Endothelial cell of umbilical vein (primary cell): ENCODE measurements around the gene ACSM5. TPM values are rescaled to one million over a fixed set of nuclear protein-coding genes. Genes with fewer than 3 reads are reported as not detected.

Experiments used
- BruUV-seq: library from RNA; stranded (reverse); fragments of 400-500 nt; replicated peaks from 2 replicates; lab custom pipeline; 2021; lab: Mats Ljungman, UMichigan
- CTCF ChIA-PET: fragments of 300-600, 350-600 bp; sonication (Branson Sonifier 250); formaldehyde crosslinking; loops from one replicate; lab custom pipeline; 2021; ENCODE audit warnings: antibody characterized with exemption, inconsistent platforms; lab: Charles Lee
- POLR2A ChIA-PET: fragments of 300-600, 350-600 bp; sonication (Branson Sonifier 250); formaldehyde crosslinking; loops from one replicate; lab custom pipeline; 2021; ENCODE audit warnings: antibody characterized with exemption, inconsistent platforms; lab: Charles Lee
- DNase-seq: peaks from one replicate; pipeline ENCODE4 v3.0.0-alpha.2; 2011; ENCODE audit warnings: low read depth, low spot score
- FAIRE-seq: peaks from 2 replicates; lab custom pipeline; 2011; peaks lifted over from hg19 to GRCh38; lab: Jason Lieb, UNC
- H2AFZ ChIP-seq: 2 replicates; pipeline ENCODE4 v1.6.0; 2012; ENCODE audit warnings: low read depth, low read length, control low read depth, inconsistent platforms
- H3K27ac ChIP-seq: 2 replicates; pipeline ENCODE4 v1.5.1; 2011; ENCODE audit warnings: low read depth, mild to moderate bottlenecking, control low read depth, low read length, moderate library complexity; ENCODE audit not compliant: insufficient read depth
- H3K27me3 ChIP-seq, 2 experiments: 2 replicates each; pipeline versions ENCODE4 v1.6.0 to v1.6.1; 2011; ENCODE audit warnings: low read length in 2 of 2, mixed read lengths in 1 of 2; ENCODE audit not compliant: control insufficient read depth in 2 of 2, insufficient read depth in 2 of 2
- H3K36me3 ChIP-seq, 2 experiments: 2 replicates in 1 of 2; 3 replicates in 1 of 2; pipeline ENCODE4 v1.5.1; 2011; ENCODE audit warnings: low read length in 2 of 2, mild to moderate bottlenecking in 1 of 2, moderate library complexity in 1 of 2; ENCODE audit not compliant: control insufficient read depth in 2 of 2, insufficient read depth in 2 of 2; ENCODE audit errors: extremely low read depth in 1 of 2
- H3K4me1 ChIP-seq: 3 replicates; pipeline ENCODE4 v1.5.1; 2011; ENCODE audit warnings: mild to moderate bottlenecking, low read length; ENCODE audit not compliant: control insufficient read depth, insufficient read depth; ENCODE audit errors: extremely low read depth
- H3K4me2 ChIP-seq: 2 replicates; pipeline ENCODE4 v1.6.1; 2011; ENCODE audit warnings: low read length, control low read depth, mixed read lengths; ENCODE audit not compliant: insufficient read depth
- H3K4me3 ChIP-seq, 3 experiments: fragments of 200-600 bp in 1 of 3; sonication (generic), shearing (Covaris generic) in 1 of 3; replicated peaks in 1 of 3; 2 replicates each; pipeline ENCODE4 v1.5.1; 2011 to 2016; ENCODE audit warnings: control low read depth in 3 of 3, low read length in 3 of 3, mild to moderate bottlenecking in 2 of 3, inconsistent platforms in 1 of 3, low read depth in 1 of 3, moderate library complexity in 1 of 3; ENCODE audit not compliant: insufficient read depth in 1 of 3
- H3K79me2 ChIP-seq: 2 replicates; pipeline ENCODE4 v1.6.0; 2012; ENCODE audit warnings: low read length, inconsistent platforms; ENCODE audit not compliant: control insufficient read depth, insufficient read depth
- H3K9ac ChIP-seq: replicated peaks from 2 replicates; pipeline ENCODE3; 2011; ENCODE audit warnings: low read length, control low read depth; ENCODE audit not compliant: insufficient read depth; ENCODE audit errors: extremely low read depth
- H3K9me1 ChIP-seq: replicated peaks from 3 replicates; pipeline ENCODE4 v1.6.0; 2011; ENCODE audit warnings: mild to moderate bottlenecking, low read length; ENCODE audit not compliant: control insufficient read depth, insufficient read depth; ENCODE audit errors: extremely low read depth
- H3K9me3 ChIP-seq: replicated peaks from 2 replicates; pipeline ENCODE4 v1.5.1; 2012; ENCODE audit warnings: low read length, inconsistent platforms; ENCODE audit not compliant: control insufficient read depth, insufficient read depth
- H4K20me1 ChIP-seq: replicated peaks from 2 replicates; pipeline ENCODE3; 2011; ENCODE audit warnings: mild to moderate bottlenecking, low read length; ENCODE audit not compliant: control insufficient read depth, insufficient read depth; ENCODE audit errors: extremely low read depth
- EZH2 ChIP-seq: IDR thresholded peaks from 2 replicates; pipeline ENCODE4 v1.6.1; 2012; ENCODE audit warnings: borderline replicate concordance, low read depth, mild to moderate bottlenecking, moderate library complexity, low read length, inconsistent platforms; ENCODE audit not compliant: severe bottlenecking
- FOS ChIP-seq: IDR thresholded peaks from 2 replicates; pipeline ENCODE4 v1.6.1; 2011; ENCODE audit warnings: mild to moderate bottlenecking, low read length, moderate library complexity, borderline replicate concordance; ENCODE audit not compliant: insufficient read depth
- JUN ChIP-seq: IDR thresholded peaks from 2 replicates; pipeline ENCODE4 v1.6.1; 2011; ENCODE audit warnings: borderline replicate concordance, low read depth; ENCODE audit not compliant: insufficient read length, insufficient read depth
- MYC ChIP-seq: IDR thresholded peaks from one replicate; pipeline ENCODE4 v1.6.1; 2011; ENCODE audit warnings: mild to moderate bottlenecking, low read depth, low read length
- POLR2A ChIP-seq: IDR thresholded peaks from 2 replicates; pipeline ENCODE4 v1.6.1; 2012; ENCODE audit warnings: low read depth, mild to moderate bottlenecking, control low read depth, low read length
- POLR2AphosphoS5 ChIP-seq: IDR thresholded peaks from 2 replicates; pipeline ENCODE4 v1.6.1; 2012; ENCODE audit warnings: low read depth, mild to moderate bottlenecking, control low read depth, low read length, moderate library complexity; ENCODE audit not compliant: insufficient read depth
- dilution Hi-C: fragments of 300-500 bp; cut with MboI; formaldehyde crosslinking; loops from one replicate; pipeline ENCODE4 v1.15.0; 2019; ENCODE audit warnings: low sequenced_read_pairs; ENCODE audit not compliant: extremely low pct_ligation_motif_present
- intact Hi-C: fragments of 100-400 bp; cut with micrococcal nuclease; formaldehyde crosslinking; loops from one replicate; pipeline ENCODE4 v1.10.0; 2022
- polyA plus RNA-seq, 4 experiments: library from polyadenylated mRNA; depleted of rRNA in 3 of 4; stranded (reverse) in 3 of 4; unstranded in 1 of 4; fragments of >200 nt; gene quantifications; 2 replicates each; pipeline versions ENCODE4 v1.2.1 to v1.2.3, GENCODE V29; 2011 to 2012; ENCODE audit warnings: missing spikeins in 1 of 4
- total RNA-seq: library from RNA; stranded (reverse); gene quantifications from 2 replicates; pipeline ENCODE4 v1.2.3, GENCODE V29; 2021
- TF ChIP-seq, protein P1 (sequence below), 2 donors: IDR thresholded peaks; 1 replicate in 1 of 2; 2 replicates in 1 of 2; pipeline ENCODE4 v1.5.1; 2011; ENCODE audit warnings: low read length in 2 of 2, mild to moderate bottlenecking in 2 of 2, moderate library complexity in 2 of 2, control low read depth in 1 of 2, inconsistent platforms in 1 of 2, low read depth in 1 of 2; ENCODE audit not compliant: insufficient read depth in 1 of 2; ENCODE audit errors: extremely low read depth in 1 of 2

Gene ACSM5
- total and polyA plus RNA-seq, 2 donors (not counting 3 experiments of a cell fraction or from before 2014, with no cell fraction given), result 0.06 TPM; not detected in 1

DNA sequence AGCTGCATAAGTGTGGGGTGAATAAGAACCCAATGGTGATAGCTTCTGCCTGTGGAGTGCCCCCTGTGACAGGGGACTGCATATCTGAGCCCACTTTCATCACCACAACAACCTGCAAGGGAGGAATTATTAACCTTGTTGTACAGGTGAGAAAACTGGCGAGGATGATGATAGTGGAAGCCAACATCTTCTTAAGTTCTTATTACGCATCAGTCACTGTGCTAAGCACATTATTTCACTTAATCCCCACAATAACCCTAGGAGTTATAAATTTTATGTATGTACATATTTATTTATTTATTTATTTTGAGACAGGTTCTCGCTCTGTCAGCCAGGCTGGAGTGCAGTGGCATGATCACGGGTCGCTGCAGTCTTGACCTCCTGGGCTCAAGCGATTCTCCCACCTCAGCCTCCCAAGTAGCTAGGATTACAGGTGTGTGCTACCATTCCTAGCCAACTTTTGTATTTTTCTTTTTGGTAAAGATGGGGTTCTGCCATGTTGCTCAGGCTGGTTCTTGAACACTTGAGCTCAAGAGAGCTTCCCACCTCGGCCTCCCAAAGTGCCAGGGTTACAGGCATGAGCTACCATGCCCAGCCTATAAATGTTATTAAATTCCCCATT, 12.4 kb upstream of the ACSM5 start:
- no peaks in the 10 kb centered on the region for H4K20me1 ChIP-seq
- no peak overlapping the region for H2AFZ ChIP-seq
- CTCF ChIA-PET, result interaction anchor here (1.1 to 1.4 kb wide), 2 partner anchors 12 to 490 kb away, joined by 4 to 5 read pairs; no protein-coding TSS in a partner anchor
- H3K4me1 ChIP-seq, result no peaks in the 10 kb centered on the region
- H3K27ac ChIP-seq, result no peak overlapping the region
- POLR2A ChIA-PET, result no interaction called here
- H3K4me3 ChIP-seq, result no peak overlapping the region
- H3K9me1 ChIP-seq, result no peaks in the 10 kb centered on the region
- no peaks in the 10 kb centered on the region for H3K36me3 ChIP-seq
- DNase-seq (no peak), FAIRE-seq (no peak)
- no peak overlapping the region for H3K4me2 ChIP-seq
- no peaks in the 10 kb centered on the region for H3K9me3 ChIP-seq
- H3K9ac ChIP-seq, result no peak overlapping the region
- TF ChIP-seq POLR2A (no peak), POLR2AphosphoS5 (no peak), JUN (no peak), EZH2 (no peak), FOS (no peak), MYC (no peak)
- TF ChIP-seq, protein P1, sequence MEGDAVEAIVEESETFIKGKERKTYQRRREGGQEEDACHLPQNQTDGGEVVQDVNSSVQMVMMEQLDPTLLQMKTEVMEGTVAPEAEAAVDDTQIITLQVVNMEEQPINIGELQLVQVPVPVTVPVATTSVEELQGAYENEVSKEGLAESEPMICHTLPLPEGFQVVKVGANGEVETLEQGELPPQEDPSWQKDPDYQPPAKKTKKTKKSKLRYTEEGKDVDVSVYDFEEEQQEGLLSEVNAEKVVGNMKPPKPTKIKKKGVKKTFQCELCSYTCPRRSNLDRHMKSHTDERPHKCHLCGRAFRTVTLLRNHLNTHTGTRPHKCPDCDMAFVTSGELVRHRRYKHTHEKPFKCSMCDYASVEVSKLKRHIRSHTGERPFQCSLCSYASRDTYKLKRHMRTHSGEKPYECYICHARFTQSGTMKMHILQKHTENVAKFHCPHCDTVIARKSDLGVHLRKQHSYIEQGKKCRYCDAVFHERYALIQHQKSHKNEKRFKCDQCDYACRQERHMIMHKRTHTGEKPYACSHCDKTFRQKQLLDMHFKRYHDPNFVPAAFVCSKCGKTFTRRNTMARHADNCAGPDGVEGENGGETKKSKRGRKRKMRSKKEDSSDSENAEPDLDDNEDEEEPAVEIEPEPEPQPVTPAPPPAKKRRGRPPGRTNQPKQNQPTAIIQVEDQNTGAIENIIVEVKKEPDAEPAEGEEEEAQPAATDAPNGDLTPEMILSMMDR (IDR thresholded peaks at IDR 0.05; ENCODE audit: extremely low read depth in 1 of 2, insufficient read depth in 1 of 2, low read depth in 1 of 2, low read length in 2 of 2), result no peak
- dilution Hi-C loops (no loop called here), intact Hi-C loops (no loop called here)
- H3K27me3 ChIP-seq, result no peaks in the 10 kb centered on the region
- H3K79me2 ChIP-seq, result no peaks in the 10 kb centered on the region
- BruUV-seq, result no TSS peak
